Memory B cell (primary cell): ENCODE data around the gene AMBN.

Source experiments
- ATAC-seq: fragments of 150-1000 bp; cut with Tn5 transposase; 2 replicates; pipeline ENCODE4 v1.10.0; 2021; ENCODE audit warnings: low read depth, mild to moderate bottlenecking, moderate library complexity
- DNase-seq, 2 donors: peaks; one replicate each; pipeline ENCODE4 v3.0.0; 2022; ENCODE audit warnings: low spot score in 2 of 2
- H3K27ac Mint-ChIP-seq: one replicate; pipeline ENCODE4 v1.8.0; 2022; ENCODE audit warnings: mild to moderate bottlenecking, moderate library complexity, mixed read lengths
- H3K27me3 Mint-ChIP-seq: one replicate; pipeline ENCODE4 v1.8.0; 2022; ENCODE audit warnings: mixed read lengths
- H3K36me3 Mint-ChIP-seq: one replicate; pipeline ENCODE4 v1.8.0; 2022; ENCODE audit warnings: mild to moderate bottlenecking, mixed read lengths
- H3K4me1 Mint-ChIP-seq: one replicate; pipeline ENCODE4 v1.8.0; 2022; ENCODE audit warnings: mixed read lengths
- H3K4me3 Mint-ChIP-seq: one replicate; pipeline ENCODE4 v1.8.0; 2022; ENCODE audit warnings: mild to moderate bottlenecking, moderate library complexity, mixed read lengths
- H3K9me3 Mint-ChIP-seq: one replicate; pipeline ENCODE4 v1.8.0; 2022; ENCODE audit warnings: mixed read lengths

AMBN gene, protein sequence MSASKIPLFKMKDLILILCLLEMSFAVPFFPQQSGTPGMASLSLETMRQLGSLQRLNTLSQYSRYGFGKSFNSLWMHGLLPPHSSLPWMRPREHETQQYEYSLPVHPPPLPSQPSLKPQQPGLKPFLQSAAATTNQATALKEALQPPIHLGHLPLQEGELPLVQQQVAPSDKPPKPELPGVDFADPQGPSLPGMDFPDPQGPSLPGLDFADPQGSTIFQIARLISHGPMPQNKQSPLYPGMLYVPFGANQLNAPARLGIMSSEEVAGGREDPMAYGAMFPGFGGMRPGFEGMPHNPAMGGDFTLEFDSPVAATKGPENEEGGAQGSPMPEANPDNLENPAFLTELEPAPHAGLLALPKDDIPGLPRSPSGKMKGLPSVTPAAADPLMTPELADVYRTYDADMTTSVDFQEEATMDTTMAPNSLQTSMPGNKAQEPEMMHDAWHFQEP

DNA sequence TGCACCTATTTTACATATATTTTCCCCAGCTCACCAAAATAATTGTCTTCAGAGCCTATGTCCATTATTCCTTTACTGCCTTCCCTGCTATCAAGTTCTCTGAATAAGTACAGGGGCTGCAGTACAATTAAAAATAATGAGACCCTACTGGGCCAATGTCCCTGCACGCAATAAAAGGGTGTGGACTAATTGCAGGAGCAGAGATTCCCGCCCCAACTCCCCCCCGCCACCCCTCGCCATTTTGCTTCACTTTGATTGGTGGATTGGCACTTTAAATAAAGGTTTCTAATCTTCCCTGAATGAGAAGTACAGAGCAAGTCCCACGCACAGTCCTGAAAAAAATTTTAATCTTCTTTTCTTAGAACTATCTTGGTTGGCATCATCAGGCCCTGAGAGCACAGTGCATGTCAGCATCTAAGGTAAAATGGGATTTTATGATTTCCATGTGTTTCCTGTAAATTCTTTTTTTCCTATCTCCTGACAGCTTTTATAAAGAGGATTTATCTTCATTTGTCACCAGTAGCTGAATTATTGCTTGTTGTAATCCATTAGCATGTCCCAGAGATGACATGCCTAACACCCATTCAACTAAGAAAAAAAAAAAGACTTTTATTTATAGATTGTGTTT lies at the start of gene AMBN:
AMBN (plus strand) TSS at position 302 of the 628 bp plus-strand sequence; CDS start at position 405, 103 bp downstream.
- DNase-seq = no peak
- peaks cover 5% of the 10 kb centered on the region for H3K27me3 Mint-ChIP-seq
- H3K4me1 Mint-ChIP-seq = peaks cover 10% of the 10 kb centered on the region
- H3K36me3 Mint-ChIP-seq = no peaks in the 10 kb centered on the region
- H3K9me3 Mint-ChIP-seq = no peaks in the 10 kb centered on the region
- H3K4me3 Mint-ChIP-seq = no peak within 1 kb of the TSS
- no peak for ATAC-seq
- no peak within 1 kb of the TSS for H3K27ac Mint-ChIP-seq

DNA sequence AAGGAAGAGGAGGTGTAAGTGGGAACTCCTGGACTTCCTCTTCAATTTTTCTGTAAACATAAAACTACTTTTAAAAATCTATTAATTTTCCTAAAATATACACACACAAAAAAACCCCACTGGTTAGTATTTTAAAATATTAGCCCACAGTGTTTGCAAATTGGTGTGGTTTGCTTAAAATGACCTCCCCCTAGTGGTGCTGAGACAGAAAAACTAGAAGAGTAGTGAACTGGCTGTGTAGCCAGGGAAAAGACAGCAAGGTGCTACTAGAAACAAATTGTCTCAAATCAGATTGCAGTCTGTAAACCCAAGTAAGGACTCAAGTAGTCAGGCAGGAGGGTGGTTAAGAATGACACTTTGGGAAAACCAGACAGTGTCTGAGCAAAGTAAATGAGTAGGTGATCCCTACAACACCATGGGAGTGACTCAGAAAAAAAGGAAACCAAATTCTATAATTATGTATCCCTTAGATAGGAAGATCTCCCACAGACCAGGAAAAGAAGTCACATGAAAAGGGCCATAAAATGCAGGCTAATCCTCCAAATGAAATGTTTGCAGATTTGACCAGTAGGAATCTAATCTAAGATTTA lies 47.7 kb upstream of the AMBN start:
- ATAC-seq (no peak), DNase-seq (no peak)
- H3K4me1 Mint-ChIP-seq = no peaks in the 10 kb centered on the region
- peaks cover 6% of the 10 kb centered on the region for H3K27me3 Mint-ChIP-seq
- H3K4me3 Mint-ChIP-seq = no peak overlapping the region
- H3K36me3 Mint-ChIP-seq = no peaks in the 10 kb centered on the region
- no peak overlapping the region for H3K27ac Mint-ChIP-seq
- H3K9me3 Mint-ChIP-seq = no peaks in the 10 kb centered on the region

DNA sequence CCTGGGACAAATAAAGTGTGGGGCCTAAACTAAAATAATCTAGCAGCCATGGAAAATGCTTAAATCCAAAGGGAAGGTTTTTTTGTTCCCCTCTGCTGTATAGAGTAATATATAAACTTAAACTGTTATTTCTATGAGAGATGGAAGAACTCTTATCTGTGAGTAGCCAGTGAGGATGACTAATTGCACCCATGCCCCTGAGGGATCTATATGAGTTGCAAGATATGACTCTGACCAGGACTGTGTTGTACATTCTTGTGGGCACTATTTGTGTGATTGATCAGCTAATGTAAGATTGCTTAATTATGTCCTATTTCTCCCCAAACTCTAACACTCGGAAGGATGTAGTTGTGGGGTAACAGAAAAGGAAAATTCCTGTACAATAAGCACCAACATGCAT lies 35.2 kb upstream of the AMBN start:
- no peak overlapping the region for H3K4me3 Mint-ChIP-seq
- peaks cover 3% of the 10 kb centered on the region for H3K27me3 Mint-ChIP-seq
- no peaks in the 10 kb centered on the region for H3K36me3 Mint-ChIP-seq
- peak overlapping the region; percentile 33 for H3K27ac Mint-ChIP-seq
- H3K9me3 Mint-ChIP-seq = no peaks in the 10 kb centered on the region
- peaks cover 3% of the 10 kb centered on the region for H3K4me1 Mint-ChIP-seq
- ATAC-seq (no peak), DNase-seq (no peak)

DNA sequence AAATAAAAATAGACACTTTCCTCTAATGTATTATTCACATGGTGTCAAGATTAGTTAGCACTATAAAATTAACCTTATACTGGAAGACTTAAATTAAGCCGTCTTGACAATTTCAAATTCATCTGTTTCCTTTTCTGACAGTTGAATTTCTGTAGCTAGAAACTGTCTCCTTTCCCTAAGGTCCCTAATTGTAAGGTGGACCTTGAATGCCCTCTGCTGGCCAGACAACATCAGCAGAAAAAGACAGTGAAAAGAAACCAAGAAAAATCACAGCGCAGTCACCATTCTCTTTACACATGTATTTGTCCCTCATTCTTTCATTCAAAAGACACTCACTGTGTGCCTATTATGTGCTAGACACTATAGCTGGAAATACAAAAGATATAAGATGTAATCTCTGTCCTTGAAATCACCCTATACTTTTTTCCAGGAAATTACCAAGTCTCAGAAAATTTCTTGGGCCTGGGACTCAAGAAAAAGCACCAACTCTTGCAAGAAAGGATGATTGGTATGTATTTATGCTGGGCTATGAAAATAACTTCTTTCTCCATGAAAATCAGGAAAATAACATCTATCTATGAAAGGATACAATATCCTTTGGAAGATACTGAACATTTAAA lies 32.7 kb upstream of the AMBN start:
- peak; percentile 11 to 23 for DNase-seq
- ATAC-seq = peak; percentile 45
- Mint-ChIP-seq H3K27me3 (no peaks in the 10 kb centered on the region), H3K4me1 (peaks cover 5% of the 10 kb centered on the region), H3K36me3 (no peaks in the 10 kb centered on the region), H3K27ac (no peak overlapping the region), H3K4me3 (no peak overlapping the region), H3K9me3 (no peaks in the 10 kb centered on the region)

DNA sequence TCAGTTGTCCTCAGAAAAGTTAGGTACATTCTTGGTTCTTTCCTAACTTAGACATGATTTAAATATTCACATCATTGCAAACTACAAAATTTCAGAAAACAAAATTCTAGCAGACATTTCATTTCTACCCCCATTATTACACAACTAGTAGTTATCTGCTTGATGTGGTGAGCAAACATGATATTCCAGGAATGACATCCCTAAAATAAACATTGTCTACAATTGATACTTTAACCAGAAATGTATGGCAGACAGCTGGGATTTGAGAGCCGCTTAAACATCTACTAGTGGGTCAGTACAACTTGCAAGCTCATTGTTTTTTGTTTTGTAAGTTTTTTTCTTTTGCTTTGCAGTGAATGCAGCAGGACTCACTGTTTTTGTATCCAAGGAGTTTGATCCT lies 32.1 kb upstream of the AMBN start:
- DNase-seq = no peak
- Mint-ChIP-seq H3K36me3 (no peaks in the 10 kb centered on the region), H3K4me1 (peaks cover 5% of the 10 kb centered on the region), H3K9me3 (no peaks in the 10 kb centered on the region), H3K27ac (no peak overlapping the region), H3K27me3 (no peaks in the 10 kb centered on the region), H3K4me3 (no peak overlapping the region)
- ATAC-seq = no peak

DNA sequence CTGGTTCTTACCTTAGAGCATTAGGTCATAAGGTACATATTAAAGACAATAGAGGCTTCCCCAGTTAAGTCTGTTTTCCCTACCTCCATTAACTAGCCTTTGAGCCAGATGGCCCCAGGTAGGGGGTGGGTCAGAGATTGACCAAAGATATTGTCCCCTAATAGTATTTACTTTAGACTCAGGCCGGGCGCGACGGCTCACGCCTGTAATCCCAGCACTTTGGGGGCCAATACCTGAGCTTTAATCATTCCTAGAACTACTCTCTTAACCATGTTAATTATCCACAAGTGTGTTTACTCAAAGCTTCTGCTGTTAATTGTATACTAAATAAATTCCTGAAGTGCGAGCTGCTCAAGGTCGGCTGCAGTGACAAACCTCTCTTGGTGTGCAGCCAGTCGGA lies 28.0 kb upstream of the AMBN start:
- Mint-ChIP-seq H3K36me3 (no peaks in the 10 kb centered on the region), H3K27ac (no peak overlapping the region), H3K27me3 (no peaks in the 10 kb centered on the region), H3K4me1 (peaks cover 2% of the 10 kb centered on the region), H3K4me3 (no peak overlapping the region), H3K9me3 (peaks cover 4% of the 10 kb centered on the region)
- no peak for DNase-seq
- no peak for ATAC-seq

DNA sequence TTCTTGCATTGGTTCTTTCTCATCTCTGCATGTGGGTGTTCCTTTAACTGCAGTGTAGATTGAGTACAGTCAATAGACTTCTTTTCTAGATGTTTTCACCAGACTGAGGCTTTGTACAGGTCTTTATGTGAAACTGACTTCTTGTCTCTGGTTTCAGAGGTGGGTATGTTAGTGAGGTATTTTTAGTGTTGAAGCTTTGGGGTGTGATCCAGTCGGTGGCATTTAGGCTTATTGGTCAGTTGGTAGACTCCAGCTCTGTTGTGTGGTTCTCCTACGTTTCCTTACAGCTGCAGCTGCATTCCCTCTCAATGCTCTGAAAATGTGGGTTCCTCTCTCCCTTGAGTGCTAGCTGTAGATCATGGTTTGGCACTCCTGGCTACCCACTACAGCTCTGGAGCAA lies 21.3 kb upstream of the AMBN start:
- Mint-ChIP-seq H3K27me3 (peaks cover 5% of the 10 kb centered on the region), H3K4me3 (no peak overlapping the region), H3K36me3 (no peaks in the 10 kb centered on the region), H3K27ac (no peak overlapping the region), H3K9me3 (peaks cover 7% of the 10 kb centered on the region), H3K4me1 (no peaks in the 10 kb centered on the region)
- ATAC-seq (no peak), DNase-seq (no peak)

DNA sequence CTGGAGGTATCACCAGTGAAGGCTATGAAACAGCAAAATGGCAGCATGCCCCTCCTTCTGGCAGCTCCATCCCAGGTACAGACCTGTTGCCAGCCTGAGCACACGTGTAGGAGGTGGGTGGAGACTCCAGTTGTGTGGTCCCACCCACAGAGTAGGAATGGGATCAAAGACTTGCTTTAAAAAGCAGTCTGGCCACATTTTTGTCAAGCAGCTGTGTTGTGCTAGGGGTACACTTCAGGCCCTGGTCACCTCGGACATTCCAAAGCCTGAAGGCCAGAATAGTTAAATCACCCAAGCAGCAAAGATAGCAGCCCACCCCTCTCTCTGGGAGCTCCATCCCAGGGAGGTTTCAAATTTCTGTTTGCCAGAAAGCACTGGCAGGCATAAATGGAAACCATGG lies 20.3 kb upstream of the AMBN start:
- Mint-ChIP-seq H3K36me3 (no peaks in the 10 kb centered on the region), H3K27ac (no peak overlapping the region), H3K4me3 (no peak overlapping the region), H3K9me3 (peaks cover 7% of the 10 kb centered on the region), H3K4me1 (no peaks in the 10 kb centered on the region), H3K27me3 (peaks cover 8% of the 10 kb centered on the region)
- no peak for ATAC-seq
- no peak for DNase-seq

DNA sequence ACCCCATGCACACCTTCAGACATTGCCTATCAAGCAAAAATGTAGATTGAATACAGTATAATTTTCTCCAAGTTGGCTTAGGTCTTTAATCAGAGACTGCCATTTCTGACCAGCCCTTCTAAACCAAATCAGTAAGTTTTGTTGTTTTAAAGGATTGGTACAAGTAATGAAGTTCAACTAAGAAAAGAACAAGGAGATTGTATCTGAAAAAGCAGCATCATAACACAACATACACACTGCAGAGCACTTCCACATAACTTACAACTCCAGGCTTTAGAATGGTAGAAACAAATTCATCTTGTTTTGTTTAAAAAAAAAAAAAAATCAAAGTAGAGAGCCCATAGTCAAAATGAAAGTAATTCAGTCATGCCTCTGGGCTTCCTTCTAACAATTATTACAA lies 16.1 kb upstream of the AMBN start:
- H3K27me3 Mint-ChIP-seq = peaks cover 3% of the 10 kb centered on the region
- ATAC-seq (no peak), DNase-seq (no peak)
- peaks cover 2% of the 10 kb centered on the region for H3K36me3 Mint-ChIP-seq
- peaks cover 1% of the 10 kb centered on the region for H3K9me3 Mint-ChIP-seq
- H3K27ac Mint-ChIP-seq = no peak overlapping the region
- H3K4me3 Mint-ChIP-seq = no peak overlapping the region
- no peaks in the 10 kb centered on the region for H3K4me1 Mint-ChIP-seq

DNA sequence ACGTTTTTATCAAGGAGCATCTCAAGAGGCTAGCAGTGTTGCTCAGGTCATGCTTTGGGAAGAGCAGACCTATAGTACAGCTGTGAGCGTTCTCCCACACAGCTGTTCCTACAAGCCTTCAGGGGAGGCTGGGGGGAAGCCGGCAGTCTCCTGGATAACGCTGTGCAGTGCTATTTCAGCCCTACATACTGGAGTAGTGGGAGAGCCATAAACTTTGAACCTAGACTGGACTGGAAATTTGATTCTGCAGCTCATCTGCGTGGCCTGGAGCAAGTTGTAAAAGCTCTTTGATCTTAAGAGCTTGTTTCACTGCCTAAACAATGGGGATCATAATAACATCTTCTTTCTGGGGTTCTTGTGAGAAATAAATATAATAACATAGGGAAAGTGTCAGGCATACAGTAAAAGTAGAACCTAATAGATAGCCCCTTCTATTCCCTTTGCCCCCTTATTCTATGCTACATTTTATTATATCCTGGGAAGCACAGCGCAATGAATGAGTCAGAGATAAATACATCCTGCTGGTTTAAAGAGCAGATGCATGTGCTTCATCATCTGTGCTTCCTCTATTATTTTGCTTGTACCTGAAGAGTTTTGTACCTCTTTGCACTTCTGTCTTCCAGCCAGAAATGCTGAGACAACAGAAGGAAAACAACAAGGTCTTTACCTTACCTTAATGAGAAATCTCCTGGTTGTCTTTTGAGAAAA lies 14.7 kb upstream of the AMBN start:
- DNase-seq (no peak), ATAC-seq (no peak)
- Mint-ChIP-seq H3K4me3 (no peak overlapping the region), H3K9me3 (peaks cover 1% of the 10 kb centered on the region), H3K4me1 (no peaks in the 10 kb centered on the region), H3K27me3 (peaks cover 3% of the 10 kb centered on the region), H3K27ac (no peak overlapping the region), H3K36me3 (peaks cover 2% of the 10 kb centered on the region)

DNA sequence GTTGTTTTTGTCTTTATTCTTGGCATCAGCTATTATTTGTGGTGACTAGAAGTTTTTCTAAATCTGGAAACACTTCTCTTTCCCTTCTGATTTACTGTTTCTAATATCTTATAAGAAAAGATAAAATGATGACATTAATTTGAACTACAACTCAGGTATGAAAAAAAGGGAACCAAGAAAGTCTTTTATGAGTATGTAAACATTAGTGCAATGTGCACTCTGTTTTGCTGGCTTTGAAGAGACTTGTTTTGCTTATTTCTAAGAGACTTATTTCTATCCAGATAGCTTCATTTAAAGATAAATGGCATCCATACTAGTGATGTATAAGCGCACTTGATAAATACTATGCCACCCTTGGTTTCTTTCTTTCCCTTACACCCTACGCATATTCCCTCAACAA lies 10.1 kb upstream of the AMBN start:
- Mint-ChIP-seq H3K9me3 (peaks cover 1% of the 10 kb centered on the region), H3K4me1 (no peaks in the 10 kb centered on the region), H3K27me3 (no peaks in the 10 kb centered on the region), H3K36me3 (peaks cover 2% of the 10 kb centered on the region), H3K27ac (no peak overlapping the region), H3K4me3 (no peak overlapping the region)
- ATAC-seq (no peak), DNase-seq (no peak)

DNA sequence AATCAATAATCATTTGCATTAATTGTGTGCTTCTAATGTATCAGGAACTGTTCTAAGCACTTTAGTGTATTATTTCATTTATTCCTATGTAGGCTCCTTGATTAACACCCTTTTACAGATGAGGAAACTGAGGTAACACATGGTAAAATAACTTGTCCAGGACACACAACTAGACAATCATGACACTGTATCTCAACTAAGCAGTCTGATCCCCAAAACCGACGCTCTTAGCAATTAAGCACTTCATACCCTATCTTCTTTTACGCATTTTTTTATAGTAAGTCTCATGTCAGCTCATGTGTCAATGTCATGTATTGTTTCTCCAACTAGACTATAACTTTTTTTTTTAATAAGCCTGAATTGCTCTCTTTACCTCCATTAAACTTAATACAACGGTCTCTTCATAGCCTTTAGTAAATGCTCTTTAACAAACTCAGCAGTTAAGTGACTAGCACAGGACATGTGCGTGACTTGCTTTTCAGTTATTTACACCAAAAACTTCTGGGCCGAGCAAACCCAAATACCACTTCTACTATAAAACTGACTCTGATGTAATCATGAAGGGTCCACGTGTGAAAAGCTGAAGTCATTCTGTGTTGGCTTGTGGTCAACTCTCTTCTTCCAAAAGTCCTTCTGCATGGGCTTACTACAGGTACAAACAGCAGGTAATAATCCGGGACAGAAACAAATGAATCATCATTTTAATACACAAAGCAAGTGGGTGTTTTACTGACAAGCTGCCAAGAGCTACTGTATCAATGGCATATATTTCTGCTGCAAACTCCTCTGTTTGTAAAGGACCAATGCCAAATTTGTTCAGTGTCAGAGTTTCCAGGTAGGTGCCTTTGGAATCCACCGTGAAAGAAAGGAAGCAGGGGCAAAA lies 7.9 kb upstream of the AMBN start:
- Mint-ChIP-seq H3K9me3 (no peaks in the 10 kb centered on the region), H3K27me3 (no peaks in the 10 kb centered on the region), H3K4me3 (no peak overlapping the region), H3K36me3 (no peaks in the 10 kb centered on the region), H3K27ac (no peak overlapping the region), H3K4me1 (no peaks in the 10 kb centered on the region)
- ATAC-seq = no peak
- DNase-seq = no peak

DNA sequence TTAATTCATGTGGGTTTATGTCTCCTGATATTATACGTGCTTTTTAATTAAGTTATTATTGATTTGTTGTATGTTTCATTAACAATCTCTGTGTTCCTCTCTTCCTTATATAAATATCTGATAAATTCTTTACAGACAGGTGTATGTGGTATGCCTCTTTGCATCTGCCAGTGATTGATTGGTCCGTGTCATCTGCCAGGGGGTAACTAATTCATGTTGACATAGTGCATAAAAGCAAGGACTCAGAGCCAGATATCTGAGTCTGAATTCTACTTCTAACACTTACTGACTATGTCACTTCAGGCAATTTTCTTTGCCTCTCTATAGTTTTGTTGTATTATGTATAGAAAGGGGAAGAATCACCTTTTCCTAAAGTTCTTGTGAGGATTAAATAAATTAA lies 5.2 kb upstream of the AMBN start:
- H3K9me3 Mint-ChIP-seq = no peaks in the 10 kb centered on the region
- H3K4me3 Mint-ChIP-seq = no peak overlapping the region
- no peaks in the 10 kb centered on the region for H3K27me3 Mint-ChIP-seq
- DNase-seq (no peak), ATAC-seq (no peak)
- no peak overlapping the region for H3K27ac Mint-ChIP-seq
- no peaks in the 10 kb centered on the region for H3K36me3 Mint-ChIP-seq
- H3K4me1 Mint-ChIP-seq = peaks cover 10% of the 10 kb centered on the region
